ENCODE measurements around the gene ANO1. TPM values are rescaled to one million over a fixed set of nuclear protein-coding genes. Genes with fewer than 3 reads are reported as not detected.

ANO1 gene
- total RNA-seq, 3 donors from 2014 or later (not counting 1 experiment from before 2014, with no cell fraction given) = not detected

DNA sequence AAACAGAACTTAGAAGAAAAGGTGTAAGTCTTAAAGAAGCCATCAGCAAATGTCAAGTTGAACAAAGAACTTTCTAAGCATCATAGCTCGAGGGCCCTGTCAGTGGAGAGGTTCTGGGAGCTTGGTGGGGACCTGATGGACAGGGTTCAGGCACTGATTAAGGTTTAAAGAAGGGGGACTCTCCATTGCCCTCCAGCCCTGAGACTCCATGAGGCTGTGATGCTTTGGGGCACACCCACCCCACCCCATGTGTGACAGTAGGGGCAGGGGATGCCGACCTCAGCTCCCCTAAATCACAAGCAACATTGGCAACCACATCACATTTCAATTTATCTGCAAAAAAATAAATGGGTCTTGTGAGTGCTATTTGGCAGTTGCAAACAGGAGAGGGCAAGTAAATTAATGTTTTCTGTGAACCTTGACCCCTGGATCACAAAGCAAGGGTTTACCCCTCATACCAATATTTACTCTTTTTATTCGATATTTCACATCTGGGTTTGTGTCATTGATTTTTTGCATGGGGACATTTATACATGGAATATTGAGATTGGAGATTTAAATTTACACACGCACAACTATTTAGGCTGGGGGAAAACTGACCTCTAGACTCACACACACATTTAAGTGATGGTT is 37.1 kb upstream of the ANO1 start:
- DNase-seq = no peak
- H3K4me1 Mint-ChIP-seq = no peaks in the 10 kb centered on the region
- 80% methylated on average over 1 of the region's 4 CpGs for WGBS (ENCODE audit: insufficient coverage)
- TF ChIP-seq, protein P1, sequence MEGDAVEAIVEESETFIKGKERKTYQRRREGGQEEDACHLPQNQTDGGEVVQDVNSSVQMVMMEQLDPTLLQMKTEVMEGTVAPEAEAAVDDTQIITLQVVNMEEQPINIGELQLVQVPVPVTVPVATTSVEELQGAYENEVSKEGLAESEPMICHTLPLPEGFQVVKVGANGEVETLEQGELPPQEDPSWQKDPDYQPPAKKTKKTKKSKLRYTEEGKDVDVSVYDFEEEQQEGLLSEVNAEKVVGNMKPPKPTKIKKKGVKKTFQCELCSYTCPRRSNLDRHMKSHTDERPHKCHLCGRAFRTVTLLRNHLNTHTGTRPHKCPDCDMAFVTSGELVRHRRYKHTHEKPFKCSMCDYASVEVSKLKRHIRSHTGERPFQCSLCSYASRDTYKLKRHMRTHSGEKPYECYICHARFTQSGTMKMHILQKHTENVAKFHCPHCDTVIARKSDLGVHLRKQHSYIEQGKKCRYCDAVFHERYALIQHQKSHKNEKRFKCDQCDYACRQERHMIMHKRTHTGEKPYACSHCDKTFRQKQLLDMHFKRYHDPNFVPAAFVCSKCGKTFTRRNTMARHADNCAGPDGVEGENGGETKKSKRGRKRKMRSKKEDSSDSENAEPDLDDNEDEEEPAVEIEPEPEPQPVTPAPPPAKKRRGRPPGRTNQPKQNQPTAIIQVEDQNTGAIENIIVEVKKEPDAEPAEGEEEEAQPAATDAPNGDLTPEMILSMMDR (IDR thresholded peaks at IDR 0.05) = no peak
- H3K4me3 ChIP-seq (ENCODE audit: low read length) = no peak overlapping the region
- H3K36me3 Mint-ChIP-seq = peaks cover 9% of the 10 kb centered on the region
- peaks cover 11 to 48% of the 10 kb centered on the region in 2 donors for H3K27me3 Mint-ChIP-seq (ENCODE audit: low read depth in 2 of 2)
- no peaks in the 10 kb centered on the region for H3K4me1 ChIP-seq (ENCODE audit: control insufficient read depth, insufficient read depth, low read length)
- no peak overlapping the region for H3K27ac Mint-ChIP-seq
- no peaks in the 10 kb centered on the region for H3K36me3 ChIP-seq (ENCODE audit: control insufficient read depth, insufficient read depth, low read length)
- H3K27ac ChIP-seq (ENCODE audit: low read length) = no peak overlapping the region
- H3K9me3 ChIP-seq (ENCODE audit: control insufficient read depth, insufficient read depth, low read length) = peaks cover 13% of the 10 kb centered on the region
- H3K4me3 Mint-ChIP-seq = no peak overlapping the region
- no peaks in the 10 kb centered on the region for H3K27me3 ChIP-seq (ENCODE audit: control insufficient read depth, insufficient read depth, low read length)
- no peak for ATAC-seq
- intact Hi-C loops (cut with micrococcal nuclease) = no loop called here
- H3K9me3 Mint-ChIP-seq = peaks cover 6 to 7% of the 10 kb centered on the region in 2 donors

- intact Hi-C loops (cut with micrococcal nuclease) = no loop called here
- WGBS (ENCODE audit: insufficient coverage) = no CpG with 5 or more reads among the region's 1 CpG
- Histone ChIP-seq H3K27ac (ENCODE audit: low read length) (no peak overlapping the region), H3K4me3 (ENCODE audit: low read length) (no peak overlapping the region), H3K36me3 (ENCODE audit: control insufficient read depth, insufficient read depth, low read length) (no peaks in the 10 kb centered on the region), H3K4me1 (ENCODE audit: control insufficient read depth, insufficient read depth, low read length) (no peaks in the 10 kb centered on the region), H3K9me3 (ENCODE audit: control insufficient read depth, insufficient read depth, low read length) (peaks cover 10% of the 10 kb centered on the region), H3K27me3 (ENCODE audit: control insufficient read depth, insufficient read depth, low read length) (no peaks in the 10 kb centered on the region)
- DNase-seq = no peak
- peaks cover 6 to 7% of the 10 kb centered on the region in 2 donors for H3K9me3 Mint-ChIP-seq
- H3K4me1 Mint-ChIP-seq = no peaks in the 10 kb centered on the region
- H3K27ac Mint-ChIP-seq = no peak overlapping the region
- TF ChIP-seq, protein P1 (IDR thresholded peaks at IDR 0.05) = no peak
- H3K27me3 Mint-ChIP-seq (ENCODE audit: low read depth in 2 of 2) = peaks cover 16 to 53% of the 10 kb centered on the region in 2 donors
- peaks cover 9% of the 10 kb centered on the region for H3K36me3 Mint-ChIP-seq
- no peak for ATAC-seq
- H3K4me3 Mint-ChIP-seq = no peak overlapping the region
Measured at GRCh38 chr11:70043482-70043881, 34.6 kb upstream of the ANO1 start.

DNA sequence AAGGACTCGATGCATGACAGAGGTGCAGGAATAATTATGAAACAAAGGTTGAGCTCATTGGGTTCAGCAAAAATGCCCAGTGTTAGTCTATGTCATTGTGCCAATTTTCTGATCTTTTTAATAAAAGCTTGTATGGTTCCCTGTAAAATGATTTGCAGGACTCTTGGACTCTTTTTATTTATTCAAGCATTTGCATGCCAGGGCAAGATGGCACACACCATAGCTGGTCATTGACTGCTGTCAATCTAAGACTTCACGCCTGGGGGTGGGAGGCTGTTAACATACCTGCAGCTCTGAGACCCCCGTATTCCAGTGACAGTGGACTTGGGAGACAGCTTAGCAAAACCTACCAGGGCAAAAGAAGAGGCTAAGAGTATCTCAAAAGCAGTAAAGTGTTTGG is 32.0 kb upstream of the ANO1 start:
- intact Hi-C loops (cut with micrococcal nuclease) = no loop called here
- no peaks in the 10 kb centered on the region for H3K27me3 ChIP-seq (ENCODE audit: control insufficient read depth, insufficient read depth, low read length)
- peaks cover 9% of the 10 kb centered on the region for H3K36me3 Mint-ChIP-seq
- ATAC-seq (no peak), DNase-seq (no peak)
- peaks cover 5 to 6% of the 10 kb centered on the region in 2 donors for H3K9me3 Mint-ChIP-seq
- TF ChIP-seq, protein P1 (IDR thresholded peaks at IDR 0.05) = no peak
- H3K9me3 ChIP-seq (ENCODE audit: control insufficient read depth, insufficient read depth, low read length) = peaks cover 8% of the 10 kb centered on the region
- H3K4me1 Mint-ChIP-seq = no peaks in the 10 kb centered on the region
- no peak overlapping the region for H3K27ac Mint-ChIP-seq
- H3K36me3 ChIP-seq (ENCODE audit: control insufficient read depth, insufficient read depth, low read length) = no peaks in the 10 kb centered on the region
- no peaks in the 10 kb centered on the region for H3K4me1 ChIP-seq (ENCODE audit: control insufficient read depth, insufficient read depth, low read length)
- H3K4me3 ChIP-seq (ENCODE audit: low read length) = no peak overlapping the region
- no peak overlapping the region for H3K27ac ChIP-seq (ENCODE audit: low read length)
- WGBS (ENCODE audit: insufficient coverage) = 70% methylated on average over 3 of the region's 3 CpGs
- no peak overlapping the region for H3K4me3 Mint-ChIP-seq
- peaks cover 20 to 54% of the 10 kb centered on the region in 2 donors for H3K27me3 Mint-ChIP-seq (ENCODE audit: low read depth in 2 of 2)
